ENCODE measurements around the gene MEIS1.
A peak's percentile ranks its signal among the peaks of the same experiment; 100 is the strongest.

MEIS1 gene

GRCh38 chr2:66469214-66469902 lies 34.4 kb downstream of the MEIS1 start:
- H3K36me3 ChIP-seq (replicated peaks; ENCODE audit: low read depth, low read length): no peaks in the 10 kb centered on the region
- H3K4me3 ChIP-seq (ENCODE audit: low read length): no peak overlapping the region
- no peaks in the 10 kb centered on the region for H3K27me3 ChIP-seq (ENCODE audit: low read depth, low read length)
- no peaks in the 10 kb centered on the region for H3K79me2 ChIP-seq (ENCODE audit: low read length)
- H3K27ac ChIP-seq (ENCODE audit: low read length): no peak overlapping the region
- no peaks in the 10 kb centered on the region for H3K9me3 ChIP-seq (ENCODE audit: insufficient read depth, low read length)
- H4K20me1 ChIP-seq (ENCODE audit: insufficient read depth, low read length): no peaks in the 10 kb centered on the region
- TF ChIP-seq EZH2phosphoT487 (IDR thresholded peaks at IDR 0.05; ENCODE audit: low read depth) (no peak), CTCF (IDR thresholded peaks at IDR 0.05; ENCODE audit: low read depth, low read length) (no peak)
- H2AFZ ChIP-seq (ENCODE audit: low read depth, low read length): no peak overlapping the region
- H3K4me2 ChIP-seq (ENCODE audit: low read length): no peak overlapping the region
- no peak overlapping the region for H3K9ac ChIP-seq (ENCODE audit: low read length)
- peaks cover 12% of the 10 kb centered on the region for H3K4me1 ChIP-seq (ENCODE audit: low read length)

DNA sequence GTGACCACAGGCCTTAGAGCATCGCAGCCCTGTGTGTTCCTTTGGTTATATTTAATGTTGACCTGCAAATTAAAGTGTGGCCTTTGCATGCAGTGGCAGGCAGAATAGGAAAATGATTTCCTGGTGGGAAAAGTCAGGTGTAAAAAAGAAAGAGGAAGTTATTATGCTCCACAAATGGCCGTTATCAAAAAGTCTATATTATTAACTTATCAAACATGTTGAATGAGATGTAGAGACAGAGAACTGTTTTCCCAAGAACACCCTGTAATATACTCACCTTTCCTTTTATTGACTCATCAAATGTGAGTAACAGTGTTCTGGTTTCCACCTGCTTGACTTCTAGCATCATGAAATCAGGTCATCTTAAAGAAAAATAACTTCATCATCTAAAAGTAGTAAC lies 35.3 kb downstream of the MEIS1 start:
- no peaks in the 10 kb centered on the region for H3K9me3 ChIP-seq (ENCODE audit: insufficient read depth, low read length)
- 0 out of 2 replicates have a peak overlapping the region, but pooled peaks have one; percentile 3 for H3K4me2 ChIP-seq (ENCODE audit: low read length)
- H3K27ac ChIP-seq (ENCODE audit: low read length): no peak overlapping the region
- H3K79me2 ChIP-seq (ENCODE audit: low read length): no peaks in the 10 kb centered on the region
- peaks cover 9% of the 10 kb centered on the region for H3K4me1 ChIP-seq (ENCODE audit: low read length)
- H3K9ac ChIP-seq (ENCODE audit: low read length): no peak overlapping the region
- no peaks in the 10 kb centered on the region for H3K27me3 ChIP-seq (ENCODE audit: low read depth, low read length)
- H4K20me1 ChIP-seq (ENCODE audit: insufficient read depth, low read length): no peaks in the 10 kb centered on the region
- H3K4me3 ChIP-seq (ENCODE audit: low read length): no peak overlapping the region
- TF ChIP-seq CTCF (IDR thresholded peaks at IDR 0.05; ENCODE audit: low read depth, low read length) (no peak), EZH2phosphoT487 (IDR thresholded peaks at IDR 0.05; ENCODE audit: low read depth) (no peak)
- H2AFZ ChIP-seq (ENCODE audit: low read depth, low read length): no peak overlapping the region
- no peaks in the 10 kb centered on the region for H3K36me3 ChIP-seq (replicated peaks; ENCODE audit: low read depth, low read length)

DNA sequence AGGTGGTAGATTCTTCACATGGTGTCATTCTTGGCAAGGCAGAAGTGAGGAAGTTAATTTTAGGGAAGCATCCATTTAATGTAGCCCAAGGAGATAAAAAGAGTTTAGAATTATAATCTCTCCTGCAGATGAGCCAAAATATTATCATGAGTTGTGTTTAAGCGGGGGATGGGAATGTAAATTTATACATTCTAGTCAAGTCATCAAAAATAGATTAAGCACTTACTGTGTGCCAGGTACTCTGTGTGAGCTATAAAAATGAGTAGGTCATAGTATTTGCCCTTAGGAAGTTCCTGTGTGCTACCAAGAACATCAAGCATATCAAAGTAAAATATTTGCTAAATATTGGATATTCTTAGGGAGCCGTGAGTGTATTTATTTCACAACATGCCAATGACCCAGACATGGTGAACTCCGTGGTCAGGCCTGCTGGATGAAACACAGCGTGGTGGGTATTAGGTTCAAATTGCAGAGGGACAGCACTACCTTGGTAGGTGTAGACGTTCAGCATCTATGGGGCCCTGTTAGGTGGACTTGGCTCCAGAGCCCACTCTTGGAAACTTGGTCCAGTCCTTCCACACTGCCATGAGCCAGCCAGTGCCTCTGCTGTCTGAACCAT lies 37.4 kb downstream of the MEIS1 start:
- no peak overlapping the region for H2AFZ ChIP-seq (ENCODE audit: low read depth, low read length)
- no peak overlapping the region for H3K4me2 ChIP-seq (ENCODE audit: low read length)
- H4K20me1 ChIP-seq (ENCODE audit: insufficient read depth, low read length): no peaks in the 10 kb centered on the region
- H3K36me3 ChIP-seq (replicated peaks; ENCODE audit: low read depth, low read length): no peaks in the 10 kb centered on the region
- no peak overlapping the region for H3K4me3 ChIP-seq (ENCODE audit: low read length)
- H3K4me1 ChIP-seq (ENCODE audit: low read length): peaks cover 17% of the 10 kb centered on the region
- H3K79me2 ChIP-seq (ENCODE audit: low read length): no peaks in the 10 kb centered on the region
- H3K27me3 ChIP-seq (ENCODE audit: low read depth, low read length): no peaks in the 10 kb centered on the region
- no peaks in the 10 kb centered on the region for H3K9me3 ChIP-seq (ENCODE audit: insufficient read depth, low read length)
- no peak overlapping the region for H3K27ac ChIP-seq (ENCODE audit: low read length)
- TF ChIP-seq EZH2phosphoT487 (IDR thresholded peaks at IDR 0.05; ENCODE audit: low read depth) (no peak), CTCF (IDR thresholded peaks at IDR 0.05; ENCODE audit: low read depth, low read length) (no peak)
- H3K9ac ChIP-seq (ENCODE audit: low read length): no peak overlapping the region

GRCh38 chr2:66477135-66477842 lies 42.4 kb downstream of the MEIS1 start:
- Histone ChIP-seq H2AFZ (ENCODE audit: low read depth, low read length) (no peak overlapping the region), H3K79me2 (ENCODE audit: low read length) (no peaks in the 10 kb centered on the region), H3K9ac (ENCODE audit: low read length) (no peak overlapping the region), H3K36me3 (replicated peaks; ENCODE audit: low read depth, low read length) (no peaks in the 10 kb centered on the region), H3K27me3 (ENCODE audit: low read depth, low read length) (no peaks in the 10 kb centered on the region), H3K27ac (ENCODE audit: low read length) (no peak overlapping the region), H3K4me2 (ENCODE audit: low read length) (peak overlapping the region; percentile 58), H3K4me3 (ENCODE audit: low read length) (no peak overlapping the region), H3K4me1 (ENCODE audit: low read length) (peaks cover 30% of the 10 kb centered on the region), H4K20me1 (ENCODE audit: insufficient read depth, low read length) (no peaks in the 10 kb centered on the region), H3K9me3 (ENCODE audit: insufficient read depth, low read length) (no peaks in the 10 kb centered on the region)
- no peak for TF ChIP-seq CTCF (IDR thresholded peaks at IDR 0.05; ENCODE audit: low read depth, low read length)
- TF ChIP-seq EZH2phosphoT487 (IDR thresholded peaks at IDR 0.05; ENCODE audit: low read depth): no peak

Measured in OCI-LY3 (cell line).